Mesodermal cell (in vitro differentiated cells): ENCODE data around the gene KANK4.

Experiments used
- H3K27ac ChIP-seq: 2 replicates; pipeline ENCODE4 v1.7.0; 2013; ENCODE audit warnings: mild to moderate bottlenecking, low read depth, low read length, moderate library complexity; ENCODE audit not compliant: severe bottlenecking
- H3K36me3 ChIP-seq: 2 replicates; pipeline ENCODE4 v1.7.1; 2013; ENCODE audit warnings: mild to moderate bottlenecking, low read length, moderate library complexity; ENCODE audit not compliant: control insufficient read depth, insufficient read depth
- H3K4me1 ChIP-seq: one replicate; pipeline ENCODE4 v1.7.1; 2013; ENCODE audit warnings: mild to moderate bottlenecking, low read length; ENCODE audit not compliant: insufficient read depth, control insufficient read depth, poor library complexity, severe bottlenecking
- H3K4me3 ChIP-seq: 2 replicates; pipeline ENCODE4 v1.7.0; 2013; ENCODE audit warnings: low read length, control low read depth, mild to moderate bottlenecking; ENCODE audit not compliant: insufficient read depth, poor library complexity, severe bottlenecking; ENCODE audit errors: extremely low read depth
- H3K9me3 ChIP-seq: 2 replicates; pipeline ENCODE4 v1.7.1; 2013; ENCODE audit warnings: mild to moderate bottlenecking, low read length, moderate library complexity; ENCODE audit not compliant: control insufficient read depth
- WGBS, 2 experiments: methylation state at CpG; one replicate each; pipeline ENCODE4 v1.1.5; 2013; ENCODE audit warnings: missing lambda C conversion rate in 2 of 2; ENCODE audit not compliant: insufficient coverage in 2 of 2; 5-methylcytosine and 5-hydroxymethylcytosine counted together

Gene KANK4

DNA sequence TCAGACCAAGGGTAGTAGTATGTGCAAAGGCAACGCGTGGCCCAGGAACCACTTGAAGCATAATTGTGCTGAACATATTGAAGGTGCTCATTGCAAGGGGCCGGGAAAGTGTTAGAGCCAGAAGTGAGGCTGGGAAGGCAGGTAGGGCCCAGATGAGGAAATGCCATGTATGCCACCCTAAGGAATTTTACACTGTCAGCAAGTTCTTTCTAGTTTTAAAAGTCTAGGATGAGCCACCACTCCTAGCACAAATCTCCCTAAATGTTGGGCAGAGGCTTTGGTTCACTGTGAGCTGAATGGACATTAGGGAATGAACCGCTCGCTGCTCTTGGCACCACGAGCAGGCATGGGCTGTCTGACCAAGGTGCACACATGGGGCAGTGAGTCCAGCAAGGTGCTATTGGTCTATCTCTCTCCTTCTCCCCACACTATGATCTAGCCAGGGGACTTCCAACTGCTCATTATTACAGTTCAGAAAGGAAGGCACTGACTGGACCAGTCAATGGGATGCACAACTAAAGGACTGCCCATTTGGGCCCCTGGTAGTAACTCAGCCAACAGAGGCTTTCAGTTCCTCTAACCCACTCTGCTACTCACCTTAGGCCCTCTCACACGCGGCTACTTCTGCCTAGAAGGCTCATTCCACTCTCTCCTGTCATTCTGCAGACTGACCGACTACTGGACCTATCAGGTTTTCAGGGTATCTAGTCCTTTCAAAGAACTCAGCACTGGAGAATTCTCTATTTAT is 2.0 kb downstream of the KANK4 start:
- Histone ChIP-seq H3K4me1 (peaks cover 13% of the 10 kb centered on the region), H3K9me3 (no peaks in the 10 kb centered on the region), H3K4me3 (no peak overlapping the region), H3K36me3 (no peaks in the 10 kb centered on the region), H3K27ac (no peak overlapping the region)
- WGBS, 2 experiments: 94 to 97% methylated on average over 8 of the region's 9 CpGs

- H3K9me3 ChIP-seq: no peaks in the 10 kb centered on the region
- 81 to 100% methylated on average over 2 of the region's 3 CpGs for WGBS, 2 experiments
- no peaks in the 10 kb centered on the region for H3K36me3 ChIP-seq
- no peak overlapping the region for H3K27ac ChIP-seq
- H3K4me1 ChIP-seq: peaks cover 17% of the 10 kb centered on the region
- no peak overlapping the region for H3K4me3 ChIP-seq
These were observed 3.1 kb downstream of the KANK4 start for GRCh38 chr1:62316135-62316534.

DNA sequence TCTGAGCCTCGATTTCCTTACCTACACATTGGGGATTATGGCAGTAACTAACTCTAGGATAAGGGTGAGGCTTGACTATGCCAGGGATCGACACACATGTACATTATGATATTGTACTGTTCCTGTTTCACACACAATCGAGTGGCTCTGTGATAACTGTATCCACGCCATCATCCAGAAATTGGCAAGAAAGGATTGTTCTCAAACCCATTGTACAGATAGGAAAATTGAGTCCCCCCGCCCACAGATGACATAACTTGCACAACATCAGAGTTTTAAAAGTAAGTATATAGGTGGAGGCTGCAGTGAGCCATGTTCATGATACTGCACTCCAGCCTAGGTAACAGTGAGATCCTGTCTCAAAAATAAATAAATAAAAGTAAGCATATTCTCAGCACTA is 3.8 kb downstream of the KANK4 start:
- no peak overlapping the region for H3K27ac ChIP-seq
- H3K4me3 ChIP-seq: no peak overlapping the region
- WGBS, 2 experiments: 96 to 100% methylated on average over 3 to 4 of the region's 5 CpGs
- peaks cover 19% of the 10 kb centered on the region for H3K4me1 ChIP-seq
- H3K9me3 ChIP-seq: no peaks in the 10 kb centered on the region
- no peaks in the 10 kb centered on the region for H3K36me3 ChIP-seq

DNA sequence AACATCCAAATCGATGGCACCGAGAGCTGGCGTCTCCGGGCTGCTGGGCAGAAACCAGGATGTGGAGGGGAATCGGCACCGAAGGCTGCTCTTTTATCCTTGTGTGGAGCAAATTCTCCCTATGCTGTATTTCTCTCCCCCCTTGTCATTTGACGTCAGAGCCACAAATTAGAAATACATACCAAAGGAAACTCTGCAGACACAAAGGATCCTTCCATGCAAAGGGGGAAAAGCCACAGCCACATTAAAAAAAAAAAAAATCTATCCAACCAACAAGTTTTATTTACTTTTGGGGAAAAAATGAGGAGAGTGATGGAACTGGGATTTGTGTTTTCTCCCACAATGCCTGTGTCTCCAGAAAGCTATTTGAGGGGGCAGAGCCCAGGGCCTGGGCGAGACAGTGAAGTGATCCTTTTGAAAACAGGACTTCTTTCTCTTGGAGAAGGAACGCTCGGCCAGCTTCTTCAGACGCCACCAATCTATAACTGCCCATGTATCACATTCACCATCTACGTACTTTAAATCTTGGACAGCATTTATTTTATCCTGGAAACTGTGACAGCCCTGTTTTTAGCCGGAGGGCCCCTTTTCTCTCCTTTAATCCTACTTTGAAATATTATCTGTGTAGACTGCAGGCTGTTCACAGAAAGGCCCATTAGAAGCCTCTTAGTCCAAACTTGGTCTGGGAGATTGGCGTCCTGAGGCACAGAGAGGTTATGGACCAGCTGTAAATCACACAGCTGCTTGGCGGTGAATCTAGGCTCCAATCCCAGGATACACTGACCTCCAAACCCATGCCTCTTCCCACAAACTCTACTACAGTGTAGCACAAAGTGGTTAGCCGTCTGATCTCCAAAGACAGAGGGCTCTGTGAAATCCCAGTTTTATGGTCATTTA is 4.5 kb downstream of the KANK4 start:
- Histone ChIP-seq H3K4me1 (peaks cover 19% of the 10 kb centered on the region), H3K36me3 (no peaks in the 10 kb centered on the region), H3K9me3 (no peaks in the 10 kb centered on the region), H3K4me3 (no peak overlapping the region), H3K27ac (no peak overlapping the region)
- 86 to 91% methylated on average over 14 of the region's 16 CpGs for WGBS, 2 experiments

DNA sequence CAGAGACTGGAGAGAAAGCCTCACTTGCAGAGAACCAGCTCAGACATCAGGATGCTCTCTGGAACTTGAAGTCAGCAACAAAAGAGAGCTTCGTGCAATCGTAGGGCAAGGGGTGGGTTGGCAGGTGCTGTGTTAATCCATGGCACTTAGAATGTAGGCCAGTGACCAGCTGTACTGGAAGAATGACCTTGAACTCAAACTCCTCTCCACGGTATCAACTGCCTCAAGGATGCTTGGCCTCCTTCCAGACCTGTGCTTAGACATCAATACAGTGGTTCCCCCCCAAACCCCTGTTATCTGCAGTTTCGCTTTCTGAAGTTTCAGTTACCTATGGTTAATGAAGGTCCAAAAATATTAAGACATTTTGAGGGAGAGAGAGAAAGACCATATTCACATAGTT is 6.5 kb downstream of the KANK4 start:
- no peak overlapping the region for H3K27ac ChIP-seq
- H3K4me1 ChIP-seq: peaks cover 15% of the 10 kb centered on the region
- no peaks in the 10 kb centered on the region for H3K9me3 ChIP-seq
- no peaks in the 10 kb centered on the region for H3K36me3 ChIP-seq
- WGBS, 2 experiments: 86 to 92% methylated on average over 2 to 3 of the region's 4 CpGs
- H3K4me3 ChIP-seq: no peak overlapping the region

GRCh38 chr1:62311473-62311943 is 7.7 kb downstream of the KANK4 start:
- Histone ChIP-seq H3K9me3 (no peaks in the 10 kb centered on the region), H3K36me3 (no peaks in the 10 kb centered on the region), H3K4me1 (peaks cover 15% of the 10 kb centered on the region), H3K4me3 (no peak overlapping the region), H3K27ac (no peak overlapping the region)
- WGBS, 2 experiments: no CpG with 5 or more reads among the region's 6 CpGs

GRCh38 chr1:62309906-62310305 is 9.3 kb downstream of the KANK4 start:
- Histone ChIP-seq H3K9me3 (no peaks in the 10 kb centered on the region), H3K4me1 (peaks cover 15% of the 10 kb centered on the region), H3K4me3 (no peak overlapping the region), H3K36me3 (no peaks in the 10 kb centered on the region), H3K27ac (no peak overlapping the region)
- 95% methylated on average over 2 to 5 of the region's 7 CpGs for WGBS, 2 experiments

- H3K4me1 ChIP-seq: peaks cover 11% of the 10 kb centered on the region
- H3K4me3 ChIP-seq: no peak overlapping the region
- 82 to 83% methylated on average over 1 to 2 of the region's 3 CpGs for WGBS, 2 experiments
- no peaks in the 10 kb centered on the region for H3K36me3 ChIP-seq
- H3K9me3 ChIP-seq: no peaks in the 10 kb centered on the region
- no peak overlapping the region for H3K27ac ChIP-seq
These were observed 10.6 kb downstream of the KANK4 start for GRCh38 chr1:62308606-62309005.

GRCh38 chr1:62307895-62308492 is 11.2 kb downstream of the KANK4 start:
- WGBS, 2 experiments: 85 to 94% methylated on average over 4 to 5 of the region's 6 CpGs
- Histone ChIP-seq H3K36me3 (no peaks in the 10 kb centered on the region), H3K4me1 (peaks cover 11% of the 10 kb centered on the region), H3K27ac (no peak overlapping the region), H3K9me3 (no peaks in the 10 kb centered on the region), H3K4me3 (no peak overlapping the region)

DNA sequence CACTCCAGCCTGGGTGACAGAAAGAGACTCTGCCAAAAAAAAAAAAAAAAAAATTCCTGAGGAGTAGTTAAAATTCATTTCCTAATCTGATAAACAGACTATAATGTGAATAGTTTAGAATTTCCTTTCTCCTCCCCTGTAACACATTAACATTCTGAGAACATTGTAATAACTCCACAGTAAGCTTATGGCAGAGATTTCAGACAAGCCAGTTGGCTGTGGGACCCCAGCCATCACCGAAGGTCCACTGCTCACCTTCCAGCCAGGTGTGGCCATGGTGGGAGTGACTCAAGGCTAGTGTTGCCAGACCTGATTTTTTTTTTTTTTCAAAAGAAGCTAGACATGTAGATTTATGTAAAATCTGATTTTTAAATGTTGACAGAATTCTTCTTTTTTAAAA is 11.8 kb downstream of the KANK4 start:
- WGBS, 2 experiments: 100% methylated on average over 1 of the region's 1 CpG
- Histone ChIP-seq H3K36me3 (no peaks in the 10 kb centered on the region), H3K4me3 (no peak overlapping the region), H3K4me1 (peaks cover 11% of the 10 kb centered on the region), H3K9me3 (no peaks in the 10 kb centered on the region), H3K27ac (no peak overlapping the region)
